CD14-positive monocyte (primary cell): Measurements from ENCODE around the gene CAMTA1. TPM values are rescaled to one million over a fixed set of nuclear protein-coding genes. Genes with fewer than 3 reads are reported as not detected.

Experiments used
- DNase-seq, 3 donors: peaks; one replicate each; pipeline ENCODE4 v3.0.0-alpha.2; 2011 to 2022
- H2AFZ ChIP-seq: 2 replicates; pipeline ENCODE4 v1.6.0; 2012; ENCODE audit warnings: mild to moderate bottlenecking, low read depth, low read length, inconsistent platforms; ENCODE audit not compliant: insufficient read depth, poor library complexity, severe bottlenecking
- H3K27ac ChIP-seq, 2 donors: 1 replicate in 1 of 2; 2 replicates in 1 of 2; pipeline ENCODE4 v1.5.1; 2012 to 2013; ENCODE audit warnings: low read length in 2 of 2, control low read depth in 1 of 2, inconsistent platforms in 1 of 2, low read depth in 1 of 2, mild to moderate bottlenecking in 1 of 2
- H3K27me3 ChIP-seq, 2 donors: one replicate each; pipeline versions ENCODE4 v1.6.0 to v1.6.1; 2011 to 2013; ENCODE audit warnings: low read length in 2 of 2; ENCODE audit not compliant: control insufficient read depth in 2 of 2, insufficient read depth in 2 of 2
- H3K36me3 ChIP-seq, 2 donors: replicated peaks in 1 of 2; 1 replicate in 1 of 2; 2 replicates in 1 of 2; pipeline versions ENCODE4 v1.5.1 to v1.6.1; 2012 to 2013; ENCODE audit warnings: low read length in 2 of 2, control low read depth in 1 of 2, inconsistent platforms in 1 of 2, mild to moderate bottlenecking in 1 of 2; ENCODE audit not compliant: insufficient read depth in 2 of 2, control insufficient read depth in 1 of 2
- H3K4me1 ChIP-seq, 2 donors: 1 replicate in 1 of 2; 2 replicates in 1 of 2; pipeline versions ENCODE4 v1.5.1 to v1.6.1; 2012 to 2013; ENCODE audit warnings: low read length in 2 of 2, control low read depth in 1 of 2, inconsistent platforms in 1 of 2, mild to moderate bottlenecking in 1 of 2, moderate library complexity in 1 of 2; ENCODE audit not compliant: insufficient read depth in 2 of 2, control insufficient read depth in 1 of 2
- H3K4me2 ChIP-seq: replicated peaks from 2 replicates; pipeline ENCODE3; 2012; ENCODE audit warnings: low read length, moderate library complexity, mild to moderate bottlenecking; ENCODE audit not compliant: poor library complexity, severe bottlenecking; ENCODE audit errors: extremely low read depth
- H3K4me3 ChIP-seq, 3 experiments: fragments of 200-600 bp in 1 of 3; sonication (generic) in 1 of 3; replicated peaks in 1 of 3; 1 replicate in 2 of 3; 2 replicates in 1 of 3; pipeline ENCODE4 v1.5.1; 2011 to 2013; ENCODE audit warnings: low read length in 3 of 3, mild to moderate bottlenecking in 3 of 3, control low read depth in 2 of 3, low read depth in 2 of 3, inconsistent platforms in 1 of 3, moderate library complexity in 1 of 3
- H3K79me2 ChIP-seq: 2 replicates; pipeline ENCODE4 v1.6.0; 2012; ENCODE audit warnings: mild to moderate bottlenecking, control low read depth, inconsistent platforms, low read length, moderate library complexity; ENCODE audit not compliant: insufficient read depth
- H3K9ac ChIP-seq: 2 replicates; pipeline ENCODE4 v1.6.0; 2017; ENCODE audit warnings: low read length, mild to moderate bottlenecking; ENCODE audit not compliant: insufficient read depth, poor library complexity, severe bottlenecking
- H3K9me3 ChIP-seq, 2 donors: replicated peaks in 1 of 2; 1 replicate in 1 of 2; 2 replicates in 1 of 2; pipeline versions ENCODE4 v1.5.1 to v1.6.1; 2012 to 2013; ENCODE audit warnings: low read length in 2 of 2, control low read depth in 1 of 2; ENCODE audit not compliant: control insufficient read depth in 1 of 2, insufficient read depth in 1 of 2
- H4K20me1 ChIP-seq: 2 replicates; pipeline ENCODE4 v1.6.0; 2012; ENCODE audit warnings: mild to moderate bottlenecking, low read length, control low read depth, moderate library complexity; ENCODE audit not compliant: insufficient read depth
- H3K27ac Mint-ChIP-seq, 7 donors: one replicate each; pipeline ENCODE4 v1.8.0; 2020; ENCODE audit warnings: mild to moderate bottlenecking in 7 of 7, mixed read lengths in 7 of 7, moderate library complexity in 6 of 7, inconsistent platforms in 2 of 7
- H3K27me3 Mint-ChIP-seq, 3 donors: one replicate each; pipeline ENCODE4 v1.8.0; 2021 to 2022; ENCODE audit warnings: low read depth in 3 of 3, mild to moderate bottlenecking in 3 of 3, mixed read lengths in 3 of 3, moderate library complexity in 3 of 3, inconsistent platforms in 1 of 3
- H3K36me3 Mint-ChIP-seq, 2 donors: one replicate each; pipeline ENCODE4 v1.8.0; 2020; ENCODE audit warnings: mixed read lengths in 2 of 2, inconsistent platforms in 1 of 2, mild to moderate bottlenecking in 1 of 2
- H3K4me1 Mint-ChIP-seq: one replicate; pipeline ENCODE4 v1.8.0; 2020; ENCODE audit warnings: mild to moderate bottlenecking, mixed read lengths
- H3K4me3 Mint-ChIP-seq, 2 donors: one replicate each; pipeline ENCODE4 v1.8.0; 2020; ENCODE audit warnings: mild to moderate bottlenecking in 2 of 2, mixed read lengths in 2 of 2, moderate library complexity in 1 of 2
- H3K9me3 Mint-ChIP-seq, 7 donors: one replicate each; pipeline ENCODE4 v1.8.0; 2020 to 2022; ENCODE audit warnings: mixed read lengths in 7 of 7, mild to moderate bottlenecking in 6 of 7, moderate library complexity in 6 of 7, inconsistent platforms in 2 of 7
- WGBS: methylation state at CpG from one replicate; pipeline ENCODE4 v1.1.5; 2013; ENCODE audit warnings: missing lambda C conversion rate; ENCODE audit not compliant: insufficient coverage; 5-methylcytosine and 5-hydroxymethylcytosine counted together
- intact Hi-C, 2 donors: fragments of 100-400 bp; cut with micrococcal nuclease; formaldehyde crosslinking; loops; one replicate each; pipeline versions ENCODE4 v1.15.0 to v1.15.1; 2023
- polyA plus RNA-seq, 3 donors: library from polyadenylated mRNA; depleted of rRNA in 1 of 3; unstranded in 2 of 3; stranded (reverse) in 1 of 3; fragments of 300-500 nt in 2 of 3; fragments of >200 nt in 1 of 3; fragmentation: Illumina TruSeq in 2 of 3; gene quantifications; 1 replicate in 2 of 3; 2 replicates in 1 of 3; pipeline ENCODE4 v1.2.3, GENCODE V29; 2012 to 2021
- TF ChIP-seq, protein P1 (sequence below): fragments of 200-600 bp; IDR thresholded peaks from one replicate; pipeline ENCODE4 v1.8.0; 2022; ENCODE audit warnings: antibody characterized with exemption, mild to moderate bottlenecking

The CAMTA1 gene
- polyA plus RNA-seq, 3 donors = 52.0 to 89.6 (median 78.3) TPM

DNA sequence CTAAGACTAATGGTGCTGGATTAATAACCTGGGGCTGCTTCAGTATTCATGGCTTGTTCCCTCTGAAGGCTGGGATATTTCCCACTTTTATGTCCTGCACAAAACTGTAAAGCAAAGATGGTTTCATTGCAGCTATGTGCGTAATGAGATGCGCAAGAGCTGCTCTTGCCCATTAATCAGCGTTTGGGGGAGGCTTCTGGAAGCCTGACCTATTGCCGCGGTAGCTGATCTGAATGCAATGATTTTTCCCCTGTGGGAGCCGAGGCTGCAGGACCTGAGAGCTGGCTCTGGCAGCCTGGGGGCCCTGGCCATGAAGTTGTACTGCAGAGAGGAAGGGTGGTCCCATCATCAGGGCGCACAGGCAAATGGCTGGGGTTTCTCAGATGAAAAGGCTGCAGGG is 239.8 kb downstream of the CAMTA1 start:
- Histone ChIP-seq H3K79me2 (no peaks in the 10 kb centered on the region), H3K27me3 (no peaks in the 10 kb centered on the region), H3K9ac (no peak overlapping the region), H3K9me3 (no peaks in the 10 kb centered on the region), H3K4me2 (no peak overlapping the region), H3K27ac (no peak overlapping the region), H3K4me1 (no peaks in the 10 kb centered on the region), H4K20me1 (no peaks in the 10 kb centered on the region), H2AFZ (no peak overlapping the region), H3K4me3 (no peak overlapping the region), H3K36me3 (no peaks in the 10 kb centered on the region)
- peaks cover 5 to 7% (median 6%) of the 10 kb centered on the region in 3 donors for H3K27me3 Mint-ChIP-seq
- intact Hi-C loops = no loop called here
- no peak overlapping the region for H3K27ac Mint-ChIP-seq
- DNase-seq = no peak
- H3K4me1 Mint-ChIP-seq = no peaks in the 10 kb centered on the region
- TF ChIP-seq, protein P1, sequence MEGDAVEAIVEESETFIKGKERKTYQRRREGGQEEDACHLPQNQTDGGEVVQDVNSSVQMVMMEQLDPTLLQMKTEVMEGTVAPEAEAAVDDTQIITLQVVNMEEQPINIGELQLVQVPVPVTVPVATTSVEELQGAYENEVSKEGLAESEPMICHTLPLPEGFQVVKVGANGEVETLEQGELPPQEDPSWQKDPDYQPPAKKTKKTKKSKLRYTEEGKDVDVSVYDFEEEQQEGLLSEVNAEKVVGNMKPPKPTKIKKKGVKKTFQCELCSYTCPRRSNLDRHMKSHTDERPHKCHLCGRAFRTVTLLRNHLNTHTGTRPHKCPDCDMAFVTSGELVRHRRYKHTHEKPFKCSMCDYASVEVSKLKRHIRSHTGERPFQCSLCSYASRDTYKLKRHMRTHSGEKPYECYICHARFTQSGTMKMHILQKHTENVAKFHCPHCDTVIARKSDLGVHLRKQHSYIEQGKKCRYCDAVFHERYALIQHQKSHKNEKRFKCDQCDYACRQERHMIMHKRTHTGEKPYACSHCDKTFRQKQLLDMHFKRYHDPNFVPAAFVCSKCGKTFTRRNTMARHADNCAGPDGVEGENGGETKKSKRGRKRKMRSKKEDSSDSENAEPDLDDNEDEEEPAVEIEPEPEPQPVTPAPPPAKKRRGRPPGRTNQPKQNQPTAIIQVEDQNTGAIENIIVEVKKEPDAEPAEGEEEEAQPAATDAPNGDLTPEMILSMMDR = no peak
- no peak overlapping the region for H3K4me3 Mint-ChIP-seq
- H3K36me3 Mint-ChIP-seq = no peaks in the 10 kb centered on the region
- H3K9me3 Mint-ChIP-seq = no peaks in the 10 kb centered on the region
- WGBS = 93% methylated on average over 7 of the region's 7 CpGs

DNA sequence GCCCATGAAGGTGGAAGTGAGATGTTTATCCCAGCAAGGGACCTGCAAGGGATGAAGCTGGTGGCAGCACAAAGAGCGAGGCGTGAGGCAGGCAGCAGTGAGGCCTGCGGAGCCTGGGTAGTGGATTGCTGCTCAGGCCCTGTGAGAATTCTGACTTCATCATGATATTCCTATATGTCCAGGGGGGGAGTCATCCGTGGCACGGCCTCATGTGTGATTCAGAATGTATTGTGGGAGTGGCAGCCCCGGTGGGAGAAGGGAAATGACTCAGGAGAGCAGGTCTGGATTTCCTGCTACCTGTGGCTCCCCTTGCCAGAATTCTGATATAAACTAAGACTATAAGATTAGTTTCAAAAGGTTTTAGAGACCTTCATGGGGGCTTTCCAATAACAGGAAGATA is 240.9 kb downstream of the CAMTA1 start:
- DNase-seq = no peak

More for the DNA sequence above, 240.9 kb downstream of the CAMTA1 start:
- Mint-ChIP-seq H3K4me1 (no peaks in the 10 kb centered on the region), H3K4me3 (no peak overlapping the region), H3K9me3 (peaks cover 0 to under 1% (median 0%) of the 10 kb centered on the region in 7 donors), H3K36me3 (no peaks in the 10 kb centered on the region), H3K27me3 (peaks cover 4 to 5% (median 5%) of the 10 kb centered on the region in 3 donors), H3K27ac (peak overlapping the region in 1 of 7 donors; percentile 27)
- Histone ChIP-seq H3K4me3 (no peak overlapping the region), H4K20me1 (no peaks in the 10 kb centered on the region), H3K27ac (no peak overlapping the region), H3K4me1 (no peaks in the 10 kb centered on the region), H3K79me2 (no peaks in the 10 kb centered on the region), H3K9ac (no peak overlapping the region), H3K27me3 (no peaks in the 10 kb centered on the region), H3K4me2 (no peak overlapping the region), H3K9me3 (no peaks in the 10 kb centered on the region), H3K36me3 (no peaks in the 10 kb centered on the region), H2AFZ (no peak overlapping the region)
- WGBS = 100% methylated on average over 3 of the region's 6 CpGs
- TF ChIP-seq, protein P1 = no peak
- intact Hi-C loops = no loop called here
